Natural killer cell treated with Interleukin-12 subunit alpha and Interleukin-12 subunit beta and Interleukin-15 and Interleukin-18, amount 100 ng/mL, for 72 hours (primary cell): ENCODE results near the gene STAT4. TPM values are rescaled to one million over a fixed set of nuclear protein-coding genes. Genes with fewer than 3 reads are reported as not detected.

Source experiments
- ATAC-seq, 2 donors: fragments of 150-1000 bp; cut with Tn5 transposase in 1 of 2; sonication (Bioruptor Pico), chemical (Tn5 transposase) in 1 of 2; 2 replicates each; pipeline ENCODE4 v1.10.0; 2021
- DNase-seq: peaks from one replicate; pipeline ENCODE4 v3.0.0; 2022; ENCODE audit warnings: low spot score
- H3K27ac Mint-ChIP-seq, 2 donors: 1 replicate in 1 of 2; 2 replicates in 1 of 2; pipeline ENCODE4 v1.8.0; 2022; ENCODE audit warnings: mixed read lengths in 2 of 2, mild to moderate bottlenecking in 1 of 2, moderate library complexity in 1 of 2
- H3K27me3 Mint-ChIP-seq, 2 donors: 1 replicate in 1 of 2; 2 replicates in 1 of 2; pipeline ENCODE4 v1.8.0; 2022; ENCODE audit warnings: mixed read lengths in 2 of 2
- H3K36me3 Mint-ChIP-seq: one replicate; pipeline ENCODE4 v1.8.0; 2022; ENCODE audit warnings: mixed read lengths
- H3K4me1 Mint-ChIP-seq, 2 donors: 1 replicate in 1 of 2; 2 replicates in 1 of 2; pipeline ENCODE4 v1.8.0; 2022; ENCODE audit warnings: low read depth in 2 of 2, mixed read lengths in 2 of 2, mild to moderate bottlenecking in 1 of 2
- H3K4me3 Mint-ChIP-seq: one replicate; pipeline ENCODE4 v1.8.0; 2022; ENCODE audit warnings: mixed read lengths
- H3K9me3 Mint-ChIP-seq: 2 replicates; pipeline ENCODE4 v1.8.0; 2022; ENCODE audit warnings: mixed read lengths
- total RNA-seq, 2 donors: library from RNA; stranded (reverse); gene quantifications; one replicate each; pipeline ENCODE4 v1.2.3, GENCODE V29; 2022

Gene STAT4
- total RNA-seq, 2 donors from 2014 or later: 133 to 241 TPM

DNA sequence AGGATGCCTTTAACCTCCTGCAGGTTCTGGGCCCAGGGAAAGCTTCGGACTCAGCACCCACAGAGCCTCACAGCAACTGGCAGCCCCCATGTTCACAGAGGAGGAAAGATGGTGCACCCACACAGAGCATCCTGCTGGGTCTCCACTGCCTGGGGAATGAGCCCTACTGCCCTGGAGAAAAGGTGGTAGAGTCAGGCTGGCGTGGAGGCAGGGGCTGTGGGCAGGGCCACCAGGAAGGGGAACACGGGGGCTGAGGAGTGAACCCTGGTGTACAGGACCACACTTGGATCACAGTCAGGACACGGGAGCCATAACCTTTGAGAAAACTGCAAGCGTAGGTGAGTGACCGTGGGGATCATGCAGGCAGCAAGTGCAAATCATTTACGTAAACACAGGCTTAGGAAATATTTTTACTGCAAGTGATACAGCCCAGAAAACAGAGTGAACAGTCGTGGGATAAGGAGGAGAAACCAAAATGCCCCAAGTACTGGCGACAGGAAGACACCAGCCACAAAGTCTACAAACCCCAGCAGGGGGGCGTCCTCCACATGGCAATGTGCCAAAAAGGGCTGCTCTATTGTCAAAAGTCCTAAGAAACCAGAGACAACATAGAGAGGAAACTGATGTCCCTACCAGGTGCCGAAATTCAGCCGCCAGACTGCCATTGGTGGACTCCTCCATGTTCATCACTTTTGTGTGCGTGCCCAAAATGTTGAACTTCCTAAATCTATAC is 164.4 kb downstream of the STAT4 start:
- Mint-ChIP-seq H3K4me3 (no peak overlapping the region), H3K36me3 (peaks cover 40% of the 10 kb centered on the region), H3K27me3 (no peaks in the 10 kb centered on the region), H3K4me1 (no peaks in the 10 kb centered on the region), H3K9me3 (no peaks in the 10 kb centered on the region), H3K27ac (peak overlapping the region in 1 of 2 donors; percentile 4)
- DNase-seq (no peak), ATAC-seq (no peak)

GRCh38 chr2:190984595-190984994 is 166.2 kb downstream of the STAT4 start:
- Mint-ChIP-seq H3K27me3 (no peaks in the 10 kb centered on the region), H3K4me1 (peaks cover 3 to 5% of the 10 kb centered on the region in 2 donors), H3K27ac (peak overlapping the region in 1 of 2 donors; percentile 59), H3K36me3 (peaks cover 44% of the 10 kb centered on the region), H3K9me3 (no peaks in the 10 kb centered on the region), H3K4me3 (no peak overlapping the region)
- DNase-seq: no peak
- ATAC-seq: peak in 1 of 2 donors; percentile 61

- DNase-seq (no peak), ATAC-seq (no peak)
- Mint-ChIP-seq H3K4me3 (no peak overlapping the region), H3K36me3 (peaks cover 61% of the 10 kb centered on the region), H3K27me3 (no peaks in the 10 kb centered on the region), H3K27ac (peak overlapping the region; percentile 47 to 50), H3K9me3 (no peaks in the 10 kb centered on the region), H3K4me1 (peaks cover 3 to 5% of the 10 kb centered on the region in 2 donors)
Measured at GRCh38 chr2:190982262-190983034, 168.3 kb downstream of the STAT4 start.

GRCh38 chr2:190981733-190982132 is 169.1 kb downstream of the STAT4 start:
- Mint-ChIP-seq H3K27ac (peak overlapping the region; percentile 47 to 50), H3K4me1 (peaks cover 3 to 5% of the 10 kb centered on the region in 2 donors), H3K9me3 (no peaks in the 10 kb centered on the region), H3K27me3 (no peaks in the 10 kb centered on the region), H3K4me3 (no peak overlapping the region), H3K36me3 (peaks cover 59% of the 10 kb centered on the region)
- ATAC-seq (no peak), DNase-seq (no peak)

GRCh38 chr2:190981333-190981732 is 169.5 kb downstream of the STAT4 start:
- Mint-ChIP-seq H3K9me3 (no peaks in the 10 kb centered on the region), H3K36me3 (peaks cover 63% of the 10 kb centered on the region), H3K4me3 (no peak overlapping the region), H3K27ac (peak overlapping the region in 1 of 2 donors; percentile 50), H3K4me1 (peaks cover 3 to 5% of the 10 kb centered on the region in 2 donors), H3K27me3 (no peaks in the 10 kb centered on the region)
- ATAC-seq (no peak), DNase-seq (no peak)

DNA sequence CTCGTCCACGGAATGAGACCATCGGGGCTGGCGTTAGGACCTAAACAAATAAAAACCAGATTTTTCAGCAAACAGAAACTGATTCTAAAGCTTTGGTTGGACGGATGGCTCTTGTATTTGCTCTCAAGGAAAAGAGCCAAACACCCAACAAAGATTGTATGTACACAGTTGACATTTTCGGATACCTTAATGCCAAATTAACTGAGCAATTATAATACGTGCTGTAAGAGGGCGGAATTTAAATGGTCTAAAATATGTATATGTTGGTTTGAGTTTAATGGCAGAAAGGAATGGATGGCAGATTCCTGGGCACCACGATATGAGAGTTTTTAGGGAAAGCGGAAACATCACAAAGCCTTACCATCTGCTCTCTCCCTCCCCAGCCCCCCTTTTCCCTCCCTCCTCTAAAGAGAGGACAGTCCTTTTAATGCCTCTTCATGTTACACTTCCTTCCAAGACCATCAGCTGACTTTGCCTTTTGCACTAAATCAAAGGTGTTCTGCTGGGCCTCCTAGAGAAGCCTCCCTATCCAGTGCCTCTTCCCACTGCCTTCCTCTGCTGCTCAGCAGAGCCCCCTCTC is 170.1 kb downstream of the STAT4 start:
- no peak overlapping the region for H3K4me3 Mint-ChIP-seq
- peaks cover 66% of the 10 kb centered on the region for H3K36me3 Mint-ChIP-seq
- peak overlapping the region in 1 of 2 donors; percentile 50 for H3K27ac Mint-ChIP-seq
- H3K27me3 Mint-ChIP-seq: no peaks in the 10 kb centered on the region
- no peak for DNase-seq
- H3K4me1 Mint-ChIP-seq: peaks cover 3 to 5% of the 10 kb centered on the region in 2 donors
- ATAC-seq: no peak
- H3K9me3 Mint-ChIP-seq: no peaks in the 10 kb centered on the region

DNA sequence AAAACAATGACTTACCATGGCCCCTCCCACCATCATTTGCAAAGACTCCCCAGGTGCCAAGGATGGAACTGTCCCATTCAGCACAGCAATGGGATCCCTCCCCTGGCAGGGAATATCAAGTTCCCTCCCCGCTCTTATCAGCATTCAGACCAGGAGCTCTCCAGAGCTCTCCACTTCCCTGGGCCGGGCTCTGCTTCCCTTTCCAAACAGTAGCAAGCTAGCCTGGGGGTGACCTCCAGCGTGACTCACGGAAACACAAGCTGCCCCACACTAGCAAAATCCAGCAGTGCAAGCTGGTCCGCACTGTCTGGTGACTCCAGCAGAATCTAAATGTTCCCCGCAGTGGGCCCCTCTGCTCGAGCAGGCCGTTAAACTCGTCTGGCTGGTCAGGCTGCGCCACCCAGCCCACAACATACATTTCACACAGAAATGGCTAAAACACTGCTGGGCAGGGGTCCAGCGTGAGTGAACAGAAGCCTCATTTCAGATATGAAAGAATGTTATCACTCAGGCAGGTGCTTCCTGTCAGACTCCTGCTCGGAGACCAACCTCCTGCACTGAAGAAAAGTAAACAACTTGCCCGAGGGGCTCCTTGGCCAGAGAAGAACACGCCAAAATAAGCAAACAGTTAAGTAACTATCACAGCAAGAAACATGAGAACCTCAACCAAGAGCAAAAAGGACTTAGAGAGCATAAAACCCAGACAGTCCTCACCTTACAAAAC is 170.7 kb downstream of the STAT4 start:
- DNase-seq: no peak
- no peak overlapping the region for H3K4me3 Mint-ChIP-seq
- peak overlapping the region; percentile 26 to 66 for H3K27ac Mint-ChIP-seq
- peaks cover 3 to 5% of the 10 kb centered on the region in 2 donors for H3K4me1 Mint-ChIP-seq
- no peak for ATAC-seq
- no peaks in the 10 kb centered on the region for H3K9me3 Mint-ChIP-seq
- peaks cover 73% of the 10 kb centered on the region for H3K36me3 Mint-ChIP-seq
- H3K27me3 Mint-ChIP-seq: no peaks in the 10 kb centered on the region

Other genes starting within 250 kb of the STAT4 start
- 100 to 1,000 TPM; 145 to 252 TPM for gene STAT1, start 136.8 kb downstream of the STAT4 start, total RNA-seq
- gene MYO1B, start 94.4 kb upstream of the STAT4 start, total RNA-seq: 1 to 10 TPM; 6.3 to 9.3 TPM